Lower leg skin (tissue), 3 donors: ENCODE measurements around the gene CERK.

Source experiments
- CTCF ChIP-seq, 3 donors: fragments of 450-650 bp; IDR thresholded peaks; one replicate each; pipeline ENCODE4 v1.5.1; 2016; ENCODE audit warnings: antibody characterized with exemption in 3 of 3, mild to moderate bottlenecking in 3 of 3, moderate library complexity in 2 of 3
- POLR2A ChIP-seq, 2 donors: fragments of 450-650 bp; IDR thresholded peaks; one replicate each; pipeline ENCODE4 v1.6.1; 2016 to 2017; ENCODE audit warnings: antibody characterized with exemption in 2 of 2, mild to moderate bottlenecking in 1 of 2, moderate library complexity in 1 of 2

GRCh38 chr22:46779023-46779422 lies 41.0 kb upstream of the CERK start:
- TF ChIP-seq CTCF (IDR thresholded peaks at IDR 0.05) (no peak), POLR2A (IDR thresholded peaks at IDR 0.05) (no peak)
